Astrocyte (in vitro differentiated cells and primary cell): ENCODE data around the gene SET.

Experiments used
- CTCF ChIP-seq: IDR thresholded peaks from 2 replicates; pipeline ENCODE4 v1.5.1; 2011; ENCODE audit warnings: low read depth, mild to moderate bottlenecking, inconsistent platforms, low read length, moderate library complexity; ENCODE audit not compliant: insufficient read depth
- EZH2 ChIP-seq: IDR thresholded peaks from 2 replicates; pipeline ENCODE4 v1.6.1; 2012; ENCODE audit warnings: mild to moderate bottlenecking, low read length, inconsistent platforms; ENCODE audit not compliant: insufficient read depth

DNA sequence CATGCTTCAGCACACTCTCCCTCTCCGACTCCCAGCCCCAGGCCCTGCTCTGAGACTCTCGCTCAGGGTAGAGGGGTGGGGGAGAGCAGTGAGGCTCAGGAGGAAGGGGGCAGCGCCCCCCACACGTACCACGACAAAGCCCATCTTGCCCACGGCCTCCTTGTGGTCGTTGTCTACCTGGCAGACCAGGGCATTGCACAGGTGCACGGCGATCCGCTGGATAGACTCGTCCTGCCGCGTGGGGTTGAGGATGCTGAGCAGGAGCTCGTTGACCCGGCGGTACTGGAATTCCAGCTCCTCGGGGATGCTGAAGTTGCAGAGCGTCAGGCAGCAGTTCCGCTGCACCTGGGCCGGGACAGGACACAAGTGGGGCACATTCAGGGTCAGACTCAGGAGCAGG is 53.4 kb downstream of the SET start:
- no peak for TF ChIP-seq CTCF
- no peak for TF ChIP-seq EZH2
